GM19099 (cell line): Measurements from ENCODE around the gene ZNF444.

Experiments used
- POLR2A ChIP-seq: IDR thresholded peaks from 3 replicates; pipeline ENCODE4 v1.6.1; 2011; ENCODE audit warnings: low read depth; ENCODE audit not compliant: insufficient read length; ENCODE audit errors: extremely low read depth

ZNF444 gene

DNA sequence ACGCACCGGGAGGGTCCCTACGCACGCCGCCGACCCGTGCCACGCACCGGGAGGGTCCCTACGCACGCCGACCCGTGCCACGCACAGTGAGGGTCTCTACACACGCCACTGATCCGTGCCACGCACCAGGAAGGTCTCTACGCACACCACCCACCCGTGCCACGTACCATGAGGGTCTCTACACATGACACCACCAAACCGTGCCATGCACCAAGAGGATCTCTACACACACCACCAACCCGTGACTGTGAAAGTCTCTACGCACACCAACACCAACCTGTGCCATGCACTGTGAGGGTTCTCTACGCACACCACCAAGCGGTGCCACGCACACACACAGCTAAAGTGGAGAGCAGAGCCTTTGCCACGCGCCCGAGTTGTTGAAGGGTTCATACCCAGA, 36.7 kb upstream of the ZNF444 start:
- no peak for TF ChIP-seq POLR2A

DNA sequence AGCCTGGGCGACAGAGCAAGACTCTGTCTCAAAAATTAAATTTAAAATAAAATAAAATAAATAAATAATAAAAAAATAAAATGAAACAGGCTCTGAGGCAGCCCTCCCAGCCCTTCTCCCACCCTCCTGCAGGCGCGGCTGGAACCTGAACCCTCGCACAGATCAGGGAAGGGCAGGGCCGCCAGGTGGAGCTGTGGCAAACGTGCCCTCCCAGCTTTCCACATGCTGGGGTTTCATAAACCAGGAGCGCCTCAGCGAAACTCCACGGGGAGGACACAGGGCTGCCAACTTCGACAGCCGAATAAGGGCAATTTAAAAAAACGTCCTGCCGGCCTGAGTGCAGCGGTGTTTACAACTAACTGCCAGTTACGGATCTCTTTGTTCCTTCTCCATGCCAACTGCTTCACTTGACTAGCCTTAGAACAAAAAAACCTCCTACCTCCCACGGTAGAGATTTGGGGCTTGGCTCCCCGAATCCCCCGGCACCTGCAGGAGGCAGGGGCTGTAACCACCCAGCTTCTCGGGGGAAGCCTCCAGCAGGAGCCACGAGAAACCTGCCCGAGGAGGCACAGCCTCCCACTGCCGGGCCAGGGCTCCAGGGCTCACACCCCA, 35.9 kb upstream of the ZNF444 start:
- TF ChIP-seq POLR2A, result no peak

DNA sequence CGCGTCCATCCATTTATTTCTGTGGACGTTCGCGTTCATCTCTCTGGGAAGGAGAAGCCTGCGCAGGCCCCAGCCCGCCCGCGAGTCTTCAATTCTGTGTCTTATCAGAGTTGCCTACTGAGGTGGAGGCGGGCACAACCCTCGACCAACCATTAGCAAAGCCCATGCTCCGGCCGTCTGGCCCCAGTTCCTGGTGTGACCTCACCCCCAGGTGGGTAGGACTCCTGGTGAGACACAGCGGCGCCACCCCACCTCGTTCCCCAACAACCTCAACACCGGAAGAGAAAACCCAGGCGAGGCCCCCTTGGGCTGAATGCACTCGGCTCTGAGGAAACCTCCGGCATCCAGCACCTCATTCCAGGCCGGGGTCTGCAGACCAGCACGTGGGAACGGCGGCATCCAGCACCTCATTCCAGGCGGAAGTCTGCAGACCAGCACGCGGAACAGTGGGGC, 34.7 kb upstream of the ZNF444 start:
- TF ChIP-seq POLR2A, result no peak

DNA sequence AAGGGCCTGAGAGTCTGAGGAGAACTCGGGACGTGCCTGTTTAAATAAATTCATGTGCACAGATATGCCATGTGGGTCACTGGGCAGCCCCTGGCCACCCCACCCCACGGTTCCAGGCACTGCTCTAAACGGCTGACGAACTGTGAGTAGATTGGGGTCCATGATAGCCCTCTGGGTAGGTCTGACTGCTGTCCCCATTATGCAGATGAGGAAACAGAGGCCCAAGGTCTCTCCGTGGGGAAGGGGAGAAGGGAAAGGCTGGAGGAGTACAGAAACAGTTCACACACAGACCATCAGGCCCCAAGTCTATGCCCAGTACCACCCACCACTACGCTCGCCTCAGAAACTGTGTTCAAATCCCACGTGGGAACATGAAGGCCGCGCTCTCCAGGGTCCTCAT, 34.1 kb upstream of the ZNF444 start:
- no peak for TF ChIP-seq POLR2A

DNA sequence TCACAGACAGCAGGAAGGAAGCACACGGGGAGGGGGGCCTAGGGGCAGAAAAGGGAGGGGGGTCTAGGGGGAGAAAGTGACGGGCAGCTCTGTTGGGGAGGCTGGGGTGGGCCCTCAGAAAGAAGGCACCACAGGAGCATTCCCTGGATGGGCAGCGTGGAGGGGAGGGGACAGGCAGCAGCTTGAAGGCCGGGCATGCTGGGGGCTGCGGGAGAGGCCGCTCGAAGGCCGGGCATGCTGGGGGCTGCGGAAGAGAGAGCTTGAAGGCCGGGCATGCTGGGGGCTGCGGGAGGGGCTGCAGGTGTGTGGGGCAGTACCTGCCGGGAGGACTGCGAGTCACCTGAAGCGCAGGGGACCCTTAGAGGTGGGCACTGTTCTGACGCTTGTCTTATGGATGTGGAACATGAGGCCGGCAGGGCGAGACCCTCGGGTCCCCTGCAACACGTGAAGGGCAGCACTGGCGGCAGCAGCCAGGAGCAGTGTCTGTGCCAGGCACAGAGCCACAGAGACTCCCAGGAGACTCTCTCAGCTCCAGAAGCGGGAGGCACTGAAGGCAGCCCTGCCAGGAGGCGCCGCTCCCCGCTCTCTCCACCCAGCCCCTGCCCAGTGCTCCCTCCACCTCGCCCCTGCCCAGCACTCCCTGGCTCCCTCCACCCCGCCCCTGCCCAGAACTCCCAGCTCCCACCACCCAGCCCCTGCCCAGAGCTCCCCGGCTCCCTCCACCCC, 33.3 kb upstream of the ZNF444 start:
- TF ChIP-seq POLR2A, result no peak

DNA sequence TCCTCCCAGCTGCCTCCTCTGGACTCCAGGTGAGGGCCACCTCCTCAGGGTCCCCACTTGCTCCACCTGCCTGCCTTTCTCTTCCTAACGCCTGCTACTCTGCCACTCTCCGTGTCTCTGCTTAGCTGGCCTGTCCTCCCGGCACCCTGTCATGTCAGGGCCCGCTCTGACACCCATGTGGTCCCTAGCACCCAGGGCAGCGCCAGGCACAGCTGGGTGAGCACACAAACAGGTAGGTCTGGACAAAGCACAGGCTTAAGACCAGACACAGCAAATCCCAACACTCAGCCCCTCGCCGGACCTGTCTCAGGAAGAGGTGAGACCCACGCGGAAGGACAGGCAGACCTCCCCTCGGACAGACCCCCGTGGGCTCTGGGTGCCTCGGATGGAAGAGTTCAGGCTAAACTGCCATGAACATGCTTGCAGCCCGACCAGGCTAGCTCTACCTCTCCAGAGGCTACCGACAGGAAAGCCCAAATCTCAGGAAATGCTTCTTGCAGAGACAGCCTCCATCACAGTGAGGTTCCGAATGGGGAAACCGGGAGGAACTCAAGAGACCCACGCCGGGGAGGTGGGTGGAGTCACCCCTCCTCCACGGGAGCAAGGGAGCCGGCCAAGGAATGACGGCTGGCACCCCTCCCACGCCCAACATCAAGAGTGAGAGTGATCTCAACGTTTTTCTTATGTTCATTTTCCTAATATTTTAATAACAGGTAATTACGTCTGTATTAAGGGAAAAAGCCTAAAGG, 32.5 kb upstream of the ZNF444 start:
- TF ChIP-seq POLR2A, result no peak

DNA sequence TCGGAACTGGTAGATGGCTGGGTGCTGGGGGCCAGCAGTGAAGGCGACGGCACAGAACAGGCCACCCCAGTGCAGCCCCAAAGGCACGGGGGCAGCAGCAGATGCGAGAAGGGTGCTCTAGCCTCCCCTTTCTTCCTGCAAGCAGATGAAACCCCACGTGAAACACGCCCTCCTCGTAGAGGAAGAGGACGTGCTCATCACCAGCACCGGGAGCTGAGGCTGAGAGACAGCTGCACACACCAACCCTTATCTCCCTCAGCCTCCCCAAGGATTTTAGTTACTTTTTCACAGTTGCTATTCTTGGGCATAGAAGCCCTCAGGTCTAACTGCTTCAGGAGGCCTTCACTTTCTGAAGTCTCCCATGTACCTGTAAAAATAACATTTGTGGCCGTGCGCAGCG, 31.9 kb upstream of the ZNF444 start:
- no peak for TF ChIP-seq POLR2A

DNA sequence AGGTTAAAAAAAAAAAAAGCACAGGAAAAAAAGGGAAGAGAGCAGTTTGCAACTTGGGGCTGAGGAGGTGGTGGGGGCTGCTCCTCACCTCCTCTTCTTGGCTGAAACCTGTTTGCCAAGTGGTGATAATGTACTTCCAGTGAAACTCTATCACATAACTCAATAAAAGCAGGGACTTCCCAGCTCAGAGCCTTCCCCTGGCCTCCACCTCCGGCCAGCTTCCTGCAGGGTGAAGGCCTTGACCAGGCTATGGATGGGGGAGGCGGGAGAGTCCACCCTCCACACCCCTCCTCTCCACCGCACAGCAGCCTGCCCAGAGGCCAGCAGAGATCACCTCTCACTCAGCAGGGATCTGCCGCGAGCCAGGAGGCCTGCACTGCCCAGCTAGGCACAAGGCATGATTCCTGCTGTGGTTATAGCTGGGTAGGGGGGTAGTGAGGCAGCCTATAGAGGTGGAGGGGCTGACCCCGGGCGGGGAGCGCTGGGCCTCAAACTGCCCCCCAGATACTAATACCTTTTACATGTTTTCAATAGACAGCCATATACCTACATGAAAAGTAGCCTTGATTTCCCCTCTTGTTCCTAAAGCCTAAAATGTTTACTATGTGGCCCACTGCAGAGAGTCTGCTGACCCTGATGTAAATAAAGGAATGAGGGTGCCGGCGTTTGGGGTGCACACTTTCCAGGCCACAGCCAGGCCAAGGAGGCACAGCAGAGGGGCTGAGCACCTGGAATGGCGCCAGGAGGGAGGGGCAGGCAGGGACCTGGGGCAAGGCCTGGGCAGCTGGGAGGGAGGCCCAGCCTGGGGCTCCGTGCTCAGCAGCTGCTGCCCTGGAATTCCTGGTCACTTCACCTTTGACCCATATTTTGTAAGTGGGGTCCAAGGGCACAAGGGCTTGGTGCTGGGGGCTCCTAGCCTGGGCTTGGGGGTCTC, 30.3 kb upstream of the ZNF444 start:
- TF ChIP-seq POLR2A, result no peak

DNA sequence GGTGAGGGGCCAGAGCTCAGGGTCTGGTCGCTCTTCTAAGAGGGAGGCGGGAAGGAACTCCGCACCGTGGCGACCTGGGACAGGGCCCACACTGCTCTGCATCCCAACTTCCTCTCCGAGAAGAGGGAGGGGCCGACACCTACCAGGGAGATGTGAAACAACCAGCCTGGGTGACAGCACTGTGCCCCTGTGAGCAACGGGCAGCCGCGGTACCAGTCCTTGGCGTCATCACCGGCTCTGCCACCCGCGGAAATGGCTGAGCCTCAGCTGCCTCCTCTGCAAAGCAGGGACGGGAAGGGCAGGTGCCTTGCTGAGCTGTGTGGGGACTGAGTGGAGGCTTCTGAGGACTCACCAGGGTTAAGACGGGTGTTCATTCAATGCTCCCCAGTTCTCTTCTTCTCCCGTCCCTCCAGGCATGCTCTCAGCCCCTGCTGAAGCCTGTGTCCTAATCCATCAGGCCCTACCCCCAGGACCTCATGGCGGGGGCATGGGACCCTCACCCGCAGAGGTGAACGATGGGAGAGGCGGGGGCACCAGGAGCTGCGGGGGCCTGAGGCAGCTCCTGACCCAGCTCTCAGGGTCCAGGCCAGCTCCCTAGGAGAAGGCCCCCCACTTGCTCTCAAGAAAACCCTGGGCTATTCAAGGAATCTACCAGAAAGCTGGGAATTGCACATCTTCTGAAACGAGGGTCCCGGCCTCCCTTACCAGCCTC, 29.3 kb upstream of the ZNF444 start:
- peak; percentile 21 for TF ChIP-seq POLR2A

DNA sequence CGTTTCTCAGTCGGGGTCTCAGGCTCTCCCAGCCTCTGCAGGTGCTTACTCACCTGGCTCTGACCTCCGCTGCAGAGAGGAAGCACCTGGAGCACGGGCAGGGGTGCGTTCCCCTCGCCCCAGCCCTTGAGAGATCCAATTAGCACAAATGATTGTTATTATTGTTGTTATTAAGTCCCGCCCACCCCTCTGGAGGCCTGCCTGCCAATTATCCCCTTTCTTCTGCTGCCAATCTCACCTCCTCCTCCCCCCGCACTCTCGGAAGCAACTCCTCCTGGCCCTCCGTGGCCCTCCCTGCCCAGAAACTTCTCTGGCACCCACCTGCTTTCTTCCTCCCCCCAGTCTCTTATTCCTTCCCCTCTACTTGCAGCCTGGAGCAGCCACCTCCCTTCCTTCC, 28.8 kb upstream of the ZNF444 start:
- TF ChIP-seq POLR2A, result no peak

DNA sequence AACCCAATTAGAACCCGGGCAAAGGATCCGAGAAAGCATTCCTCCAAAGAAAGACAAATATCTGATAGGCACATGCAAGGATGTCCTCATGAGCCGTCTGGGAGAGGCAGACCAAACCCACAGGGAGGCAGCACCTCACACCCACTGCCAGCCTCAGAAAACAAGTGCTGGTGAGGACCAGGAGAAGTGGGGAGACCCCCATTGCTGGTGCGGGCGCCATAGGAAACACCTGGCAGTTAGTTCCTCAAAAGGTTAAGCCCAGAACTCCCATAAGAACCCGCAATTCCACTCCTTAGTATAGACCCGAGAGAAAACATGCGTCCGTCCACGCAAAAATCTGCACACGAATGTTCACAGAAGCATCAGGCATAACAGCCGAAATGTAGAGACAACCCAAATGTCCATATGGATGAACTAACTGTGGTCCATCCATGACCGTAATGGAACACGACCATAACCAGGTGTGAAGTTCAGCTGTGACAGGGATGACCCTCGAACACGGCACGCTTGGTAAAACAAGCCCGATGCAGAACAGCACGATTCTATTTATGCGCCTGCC, 27.9 kb upstream of the ZNF444 start:
- TF ChIP-seq POLR2A, result no peak

DNA sequence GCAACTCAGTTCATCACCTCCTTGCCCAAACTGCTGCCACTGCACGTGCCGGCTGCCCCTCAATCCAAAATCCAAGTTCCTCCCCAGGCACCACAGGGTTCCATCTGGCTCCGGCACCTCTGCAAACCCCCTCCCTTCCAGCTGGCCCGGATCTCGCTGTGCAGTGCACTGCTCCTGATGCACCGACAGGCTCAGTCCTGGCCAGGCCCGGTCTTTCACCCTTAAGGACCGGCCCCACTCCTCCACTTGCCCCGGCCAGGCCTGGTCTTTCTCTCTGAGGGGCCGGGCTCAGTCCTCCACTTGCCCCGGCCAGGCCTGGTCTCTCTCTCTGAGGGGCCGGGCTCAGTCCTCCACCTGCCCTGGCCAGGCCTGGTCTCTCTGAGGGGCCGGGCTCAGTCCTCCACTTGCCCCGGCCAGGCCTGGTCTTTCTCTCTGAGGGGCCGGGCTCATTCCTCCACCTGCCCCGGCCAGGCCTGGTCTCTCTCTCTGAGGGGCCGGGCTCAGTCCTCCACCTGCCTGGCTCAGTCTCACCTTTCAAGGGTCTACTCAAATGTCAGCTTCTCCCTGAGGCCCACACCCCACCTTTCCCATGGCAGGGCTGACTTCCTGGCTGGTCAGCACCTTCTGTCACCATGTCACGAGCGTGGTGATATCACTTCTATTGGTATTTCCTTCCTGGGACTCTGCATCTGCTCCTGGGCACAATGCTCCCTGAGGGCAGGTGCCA, 26.9 kb upstream of the ZNF444 start:
- TF ChIP-seq POLR2A, result no peak

DNA sequence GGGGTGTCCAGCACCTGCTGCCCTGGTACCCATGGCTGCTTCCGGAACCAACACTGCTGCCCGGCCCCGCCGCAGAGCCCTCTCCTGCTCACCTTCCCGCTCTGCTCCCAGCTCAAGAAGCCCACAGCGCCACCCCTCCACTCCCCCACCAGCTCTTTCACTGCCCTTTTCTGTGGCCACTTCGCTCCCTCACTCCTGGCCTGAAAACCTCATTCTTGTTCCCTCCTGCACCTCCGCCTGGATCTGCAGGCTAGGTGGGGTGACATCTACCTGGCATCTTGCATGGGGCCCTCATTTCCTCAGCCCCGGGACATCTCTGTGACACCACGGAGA, 26.3 kb upstream of the ZNF444 start:
- no peak for TF ChIP-seq POLR2A
